HL-60 (cell line): ENCODE measurements around the gene NUF2.

Experiments
- GABPA ChIP-seq: IDR thresholded peaks from 2 replicates; pipeline ENCODE4 v1.6.1; 2012; ENCODE audit warnings: low read depth
- POLR2AphosphoS5 ChIP-seq: IDR thresholded peaks from 2 replicates; pipeline ENCODE4 v1.6.1; 2012; ENCODE audit warnings: low read depth
- SPI1 ChIP-seq: IDR thresholded peaks from 2 replicates; pipeline ENCODE4 v1.6.1; 2012; ENCODE audit warnings: low read depth, mild to moderate bottlenecking, borderline replicate concordance
- TF ChIP-seq, protein P1 (sequence below): IDR thresholded peaks from one replicate; pipeline ENCODE4 v1.5.1; 2011; ENCODE audit warnings: low read length, control low read depth, inconsistent platforms; ENCODE audit not compliant: insufficient read depth
- TF ChIP-seq, protein P2 (sequence below): IDR thresholded peaks from 2 replicates; pipeline ENCODE4 v1.6.1; 2012; ENCODE audit warnings: low read depth; ENCODE audit not compliant: insufficient replicate concordance

DNA sequence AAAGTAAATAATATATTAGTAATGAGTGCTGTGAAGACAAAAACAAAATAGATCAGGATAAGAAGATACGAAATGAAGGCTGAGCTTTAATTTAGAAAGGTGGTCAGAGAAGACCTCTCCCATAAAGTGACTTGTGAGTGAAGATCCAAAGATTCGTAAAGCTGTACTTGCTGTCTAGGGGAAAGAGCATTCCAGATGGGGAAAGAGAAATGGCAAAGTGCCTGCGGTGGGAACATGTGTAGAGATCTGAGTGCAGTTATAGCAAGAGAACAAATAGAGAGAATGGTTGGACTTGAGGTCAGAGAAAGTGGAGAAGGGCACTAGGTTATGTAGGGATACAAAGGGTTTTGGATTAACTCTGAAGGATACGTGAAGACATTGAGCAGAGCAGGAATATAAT is 60.6 kb downstream of the NUF2 start:
- TF ChIP-seq, protein P1, sequence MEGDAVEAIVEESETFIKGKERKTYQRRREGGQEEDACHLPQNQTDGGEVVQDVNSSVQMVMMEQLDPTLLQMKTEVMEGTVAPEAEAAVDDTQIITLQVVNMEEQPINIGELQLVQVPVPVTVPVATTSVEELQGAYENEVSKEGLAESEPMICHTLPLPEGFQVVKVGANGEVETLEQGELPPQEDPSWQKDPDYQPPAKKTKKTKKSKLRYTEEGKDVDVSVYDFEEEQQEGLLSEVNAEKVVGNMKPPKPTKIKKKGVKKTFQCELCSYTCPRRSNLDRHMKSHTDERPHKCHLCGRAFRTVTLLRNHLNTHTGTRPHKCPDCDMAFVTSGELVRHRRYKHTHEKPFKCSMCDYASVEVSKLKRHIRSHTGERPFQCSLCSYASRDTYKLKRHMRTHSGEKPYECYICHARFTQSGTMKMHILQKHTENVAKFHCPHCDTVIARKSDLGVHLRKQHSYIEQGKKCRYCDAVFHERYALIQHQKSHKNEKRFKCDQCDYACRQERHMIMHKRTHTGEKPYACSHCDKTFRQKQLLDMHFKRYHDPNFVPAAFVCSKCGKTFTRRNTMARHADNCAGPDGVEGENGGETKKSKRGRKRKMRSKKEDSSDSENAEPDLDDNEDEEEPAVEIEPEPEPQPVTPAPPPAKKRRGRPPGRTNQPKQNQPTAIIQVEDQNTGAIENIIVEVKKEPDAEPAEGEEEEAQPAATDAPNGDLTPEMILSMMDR = no peak
- TF ChIP-seq POLR2AphosphoS5 (no peak), GABPA (no peak), SPI1 (no peak)
- TF ChIP-seq, protein P2, sequence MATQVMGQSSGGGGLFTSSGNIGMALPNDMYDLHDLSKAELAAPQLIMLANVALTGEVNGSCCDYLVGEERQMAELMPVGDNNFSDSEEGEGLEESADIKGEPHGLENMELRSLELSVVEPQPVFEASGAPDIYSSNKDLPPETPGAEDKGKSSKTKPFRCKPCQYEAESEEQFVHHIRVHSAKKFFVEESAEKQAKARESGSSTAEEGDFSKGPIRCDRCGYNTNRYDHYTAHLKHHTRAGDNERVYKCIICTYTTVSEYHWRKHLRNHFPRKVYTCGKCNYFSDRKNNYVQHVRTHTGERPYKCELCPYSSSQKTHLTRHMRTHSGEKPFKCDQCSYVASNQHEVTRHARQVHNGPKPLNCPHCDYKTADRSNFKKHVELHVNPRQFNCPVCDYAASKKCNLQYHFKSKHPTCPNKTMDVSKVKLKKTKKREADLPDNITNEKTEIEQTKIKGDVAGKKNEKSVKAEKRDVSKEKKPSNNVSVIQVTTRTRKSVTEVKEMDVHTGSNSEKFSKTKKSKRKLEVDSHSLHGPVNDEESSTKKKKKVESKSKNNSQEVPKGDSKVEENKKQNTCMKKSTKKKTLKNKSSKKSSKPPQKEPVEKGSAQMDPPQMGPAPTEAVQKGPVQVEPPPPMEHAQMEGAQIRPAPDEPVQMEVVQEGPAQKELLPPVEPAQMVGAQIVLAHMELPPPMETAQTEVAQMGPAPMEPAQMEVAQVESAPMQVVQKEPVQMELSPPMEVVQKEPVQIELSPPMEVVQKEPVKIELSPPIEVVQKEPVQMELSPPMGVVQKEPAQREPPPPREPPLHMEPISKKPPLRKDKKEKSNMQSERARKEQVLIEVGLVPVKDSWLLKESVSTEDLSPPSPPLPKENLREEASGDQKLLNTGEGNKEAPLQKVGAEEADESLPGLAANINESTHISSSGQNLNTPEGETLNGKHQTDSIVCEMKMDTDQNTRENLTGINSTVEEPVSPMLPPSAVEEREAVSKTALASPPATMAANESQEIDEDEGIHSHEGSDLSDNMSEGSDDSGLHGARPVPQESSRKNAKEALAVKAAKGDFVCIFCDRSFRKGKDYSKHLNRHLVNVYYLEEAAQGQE = no peak
